ENCODE data around the gene CNOT4. TPM values are rescaled to one million over a fixed set of nuclear protein-coding genes. Genes with fewer than 3 reads are reported as not detected.
"Not testable (repeated sequence)": the region's sequence is repeated elsewhere in the genome, so short reads cannot be mapped to it uniquely, and the experiment has no call there.

Gene CNOT4
- total RNA-seq, 2 donors from 2014 or later: 21.7 to 25.4 TPM

DNA sequence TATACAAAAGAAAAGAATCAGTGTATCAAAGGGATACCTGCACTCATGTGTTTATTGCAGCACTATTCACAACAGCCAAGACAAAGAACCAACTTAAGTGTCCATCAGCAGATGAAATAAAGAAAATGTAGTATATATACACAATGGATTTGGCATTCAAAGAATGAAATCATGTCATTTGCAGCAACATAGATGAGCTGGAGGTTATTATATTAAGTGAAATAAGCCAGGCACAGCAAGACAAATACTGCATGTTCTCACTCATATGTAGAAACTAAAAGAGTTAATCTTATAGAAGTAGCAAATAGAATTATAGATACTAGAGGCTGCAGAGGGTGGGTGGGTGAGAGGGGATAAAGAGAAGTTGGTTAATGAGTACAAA, 28.3 kb downstream of the CNOT4 start:
- Mint-ChIP-seq H3K36me3 (no peaks in the 10 kb centered on the region), H3K27ac (no peak overlapping the region), H3K9me3 (no peaks in the 10 kb centered on the region)
- DNase-seq (ENCODE audit: low spot score in 2 of 2) (no peak), ATAC-seq (no peak)

DNA sequence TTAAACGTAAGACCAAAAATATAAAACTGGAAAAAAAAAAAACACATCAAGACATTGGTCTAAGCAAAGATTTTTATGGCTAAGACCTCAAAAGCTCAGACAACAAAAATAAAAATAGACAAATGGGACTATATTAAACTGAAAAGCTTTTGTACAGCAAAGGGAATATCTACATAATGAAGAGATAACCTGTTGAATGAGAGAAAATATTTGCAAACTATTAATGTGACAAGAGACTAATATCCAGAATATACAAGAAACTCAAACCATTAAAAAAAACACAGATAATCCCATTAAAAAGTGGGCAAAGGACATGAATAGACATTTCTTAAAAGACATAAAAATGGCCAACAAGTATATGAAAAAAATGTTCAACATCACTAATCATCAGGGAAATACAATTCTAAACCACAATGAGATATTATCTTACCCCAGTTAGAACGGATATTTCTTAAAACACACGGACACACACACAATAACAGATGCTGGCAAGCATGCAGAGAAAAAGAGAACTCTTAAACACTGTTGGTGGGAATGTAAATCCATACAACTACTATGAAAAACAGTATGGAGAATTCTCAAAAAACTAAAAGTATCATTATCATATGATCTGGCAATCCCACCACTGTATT, 28.8 kb downstream of the CNOT4 start:
- Mint-ChIP-seq H3K9me3 (no peaks in the 10 kb centered on the region), H3K36me3 (no peaks in the 10 kb centered on the region), H3K27ac (no peak overlapping the region)
- ATAC-seq: no peak
- DNase-seq (ENCODE audit: low spot score in 2 of 2): no peak

DNA sequence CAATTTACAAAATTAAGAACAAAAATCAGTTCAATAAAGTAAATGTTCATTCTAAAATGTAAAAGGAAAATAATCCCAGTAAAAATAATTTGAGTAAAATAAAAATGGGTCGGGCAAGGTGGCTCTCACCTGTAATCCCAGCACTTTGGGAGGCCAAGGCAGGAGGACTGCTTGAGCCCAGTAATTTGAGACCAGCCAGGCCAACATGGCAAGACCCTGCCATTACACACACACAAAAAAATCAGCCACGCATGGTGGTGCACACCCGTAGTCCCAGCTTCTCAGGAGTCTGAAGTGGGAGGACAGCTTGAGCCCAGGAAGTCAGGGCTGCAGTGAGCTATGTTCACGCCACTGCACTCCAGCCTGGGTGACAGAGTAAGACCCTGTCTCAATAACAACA, 34.4 kb downstream of the CNOT4 start:
- ATAC-seq: no peak
- Mint-ChIP-seq H3K9me3 (no peaks in the 10 kb centered on the region), H3K27ac (no peak overlapping the region), H3K36me3 (no peaks in the 10 kb centered on the region)
- no peak for DNase-seq (ENCODE audit: low spot score in 2 of 2)

DNA sequence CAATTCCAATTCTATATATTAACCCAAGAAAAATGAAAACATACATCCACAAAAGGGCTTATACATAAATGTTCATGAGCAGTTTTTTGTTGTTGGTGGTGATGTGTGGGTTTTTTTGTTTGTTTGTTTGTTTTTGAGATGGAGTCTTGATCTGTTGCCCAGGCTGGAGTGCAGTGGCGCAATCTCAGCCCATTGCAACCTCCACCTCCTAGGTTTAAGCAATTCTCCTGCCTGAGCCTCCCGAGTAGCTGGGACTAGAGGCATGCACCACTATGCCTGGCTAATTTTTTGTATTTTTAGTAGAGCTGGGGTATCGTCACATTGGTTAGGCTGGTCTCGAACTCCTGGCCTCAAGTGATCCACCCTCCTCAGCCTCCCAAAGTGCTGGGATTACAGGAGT, 40.2 kb downstream of the CNOT4 start:
- not testable (repeated sequence) for H3K36me3 Mint-ChIP-seq; DNase-seq (ENCODE audit: low spot score in 2 of 2); H3K9me3 Mint-ChIP-seq; ATAC-seq; H3K27ac Mint-ChIP-seq

DNA sequence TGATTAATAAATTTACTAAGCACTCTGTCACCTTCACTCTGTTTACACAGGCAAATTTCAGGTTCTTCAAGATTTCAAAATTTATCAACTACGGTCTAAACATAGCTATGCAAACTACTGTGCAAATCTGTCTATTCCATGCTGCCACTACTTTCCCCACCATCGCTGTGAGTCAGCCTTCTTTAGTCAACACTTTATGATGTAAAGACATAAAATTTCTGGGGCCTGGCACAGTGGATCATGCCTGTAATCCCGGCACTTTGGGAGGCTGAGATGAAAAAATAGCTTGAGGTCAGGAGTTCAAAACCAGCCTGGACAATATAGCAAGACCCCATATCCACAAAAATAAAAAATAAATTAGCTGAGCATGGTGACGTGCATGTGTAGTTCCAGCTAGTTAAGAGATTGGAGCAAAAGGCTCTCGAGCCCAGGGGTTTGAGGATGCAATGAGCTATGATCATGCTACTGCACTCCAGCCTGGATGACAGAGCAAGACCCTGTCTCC, 42.6 kb downstream of the CNOT4 start:
- H3K27ac Mint-ChIP-seq: no peak overlapping the region
- DNase-seq (ENCODE audit: low spot score in 2 of 2) (no peak), ATAC-seq (no peak)
- H3K9me3 Mint-ChIP-seq: no peaks in the 10 kb centered on the region
- H3K36me3 Mint-ChIP-seq: no peaks in the 10 kb centered on the region

DNA sequence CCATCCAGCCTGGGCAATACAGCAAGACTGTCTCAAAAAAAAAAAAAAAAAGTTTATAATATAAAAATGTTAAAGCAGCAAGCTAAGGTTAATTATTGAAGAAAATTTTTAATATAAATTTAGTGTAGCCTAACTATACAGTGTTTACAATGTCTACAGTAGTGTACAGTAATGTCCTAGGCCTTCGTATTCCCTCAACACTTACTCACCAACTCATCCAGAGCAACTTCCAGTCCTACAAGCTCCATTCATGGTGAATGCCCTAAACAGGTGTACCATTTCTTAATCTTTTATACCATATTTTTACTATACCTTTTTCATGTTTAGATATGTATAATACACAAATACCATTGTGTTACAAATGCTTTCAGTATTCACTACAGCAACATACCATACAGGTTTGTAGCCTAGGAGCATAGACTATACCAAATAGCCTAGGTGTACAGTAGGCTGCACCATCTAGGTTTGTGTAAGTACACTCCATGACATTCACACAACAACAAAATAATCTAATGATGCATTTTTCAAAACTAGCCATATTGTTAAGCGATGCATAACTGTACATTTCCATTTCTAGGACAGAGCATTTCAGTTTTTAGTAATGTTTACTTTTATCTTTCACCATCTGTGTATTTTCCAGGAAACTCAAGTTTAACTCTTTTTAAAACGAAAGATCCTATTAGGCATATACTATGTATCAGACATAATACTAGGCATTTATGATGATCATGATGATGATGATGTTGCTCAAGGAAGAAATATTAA, 43.3 kb downstream of the CNOT4 start:
- Mint-ChIP-seq H3K9me3 (no peaks in the 10 kb centered on the region), H3K27ac (no peak overlapping the region), H3K36me3 (no peaks in the 10 kb centered on the region)
- no peak for DNase-seq (ENCODE audit: low spot score in 2 of 2)
- ATAC-seq: no peak

DNA sequence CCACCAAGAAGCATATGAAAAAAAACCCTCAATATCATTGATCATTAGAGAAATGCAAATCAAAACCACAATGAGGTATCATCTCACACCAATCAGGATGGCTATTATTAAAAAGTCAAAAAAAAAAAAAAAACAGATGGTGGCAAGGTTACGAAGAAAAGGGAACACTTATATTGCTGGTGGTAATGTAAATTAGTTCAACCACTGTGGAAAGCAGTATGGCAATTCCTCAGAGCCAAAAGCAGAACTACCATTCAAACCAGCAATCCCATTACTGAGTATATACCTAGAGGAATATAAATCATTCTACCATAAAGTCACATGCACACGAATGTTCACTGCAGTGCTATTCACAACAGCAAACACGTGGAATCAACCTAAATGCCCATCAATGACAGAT, 46.0 kb downstream of the CNOT4 start:
- Mint-ChIP-seq H3K36me3 (peaks cover 0 to 7% of the 10 kb centered on the region in 2 donors), H3K9me3 (no peaks in the 10 kb centered on the region), H3K27ac (no peak overlapping the region)
- no peak for DNase-seq (ENCODE audit: low spot score in 2 of 2)
- ATAC-seq: no peak

DNA sequence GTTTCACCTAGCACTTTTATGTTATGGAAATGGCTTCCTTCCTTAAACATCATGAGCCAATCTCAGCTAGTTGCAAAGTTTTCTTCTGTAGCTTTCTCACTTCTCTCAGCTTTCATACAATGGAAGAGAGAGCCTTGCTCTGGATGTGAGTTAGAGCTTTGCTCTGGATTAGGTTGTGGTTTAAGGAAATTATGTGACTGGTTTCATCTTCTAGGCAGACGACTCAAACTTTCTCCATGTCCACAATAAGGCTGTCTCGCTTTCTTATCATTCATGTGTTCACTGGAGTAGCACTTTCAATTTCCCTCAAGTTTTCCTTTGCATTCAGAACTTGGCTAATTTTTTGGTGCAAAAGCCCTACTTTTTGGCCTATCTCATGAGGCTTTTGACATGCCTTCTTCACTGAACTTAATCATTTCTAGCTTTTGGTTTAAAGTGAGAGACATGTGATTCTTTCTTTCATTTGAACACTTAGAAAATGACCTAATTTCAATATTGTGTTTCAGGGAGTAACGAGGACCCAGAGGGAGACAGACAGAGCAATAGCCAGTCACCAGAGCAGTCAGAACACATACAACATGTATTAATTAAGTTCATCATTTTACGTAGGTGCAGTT, 49.8 kb downstream of the CNOT4 start:
- peak; percentile 66 to 89 for ATAC-seq
- Mint-ChIP-seq H3K27ac (peak overlapping the region; percentile 50 to 67), H3K9me3 (no peaks in the 10 kb centered on the region), H3K36me3 (peaks cover 0 to 12% of the 10 kb centered on the region in 2 donors)
- DNase-seq (ENCODE audit: low spot score in 2 of 2): no peak

DNA sequence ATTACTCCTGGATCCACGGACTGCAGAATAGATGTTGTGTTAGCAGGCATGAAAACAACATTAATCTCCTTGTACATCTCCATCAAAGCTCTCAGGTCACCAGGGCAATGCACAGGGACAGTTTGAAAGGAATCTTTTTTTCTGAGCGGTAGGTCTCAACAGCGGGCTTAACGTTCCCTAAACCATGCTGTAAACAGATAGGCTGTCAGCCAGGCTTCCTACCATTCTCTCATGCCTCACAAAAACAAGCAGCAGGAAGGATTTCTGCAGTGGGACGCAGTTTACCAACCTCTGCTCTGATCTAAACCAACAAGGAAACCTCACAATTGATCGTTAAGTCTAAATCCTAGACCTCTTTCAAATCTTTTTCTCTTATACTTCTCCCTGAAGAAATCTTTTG, 50.8 kb downstream of the CNOT4 start:
- H3K9me3 Mint-ChIP-seq: no peaks in the 10 kb centered on the region
- no peak overlapping the region for H3K27ac Mint-ChIP-seq
- H3K36me3 Mint-ChIP-seq: peaks cover 0 to 12% of the 10 kb centered on the region in 2 donors
- ATAC-seq (no peak), DNase-seq (ENCODE audit: low spot score in 2 of 2) (no peak)

DNA sequence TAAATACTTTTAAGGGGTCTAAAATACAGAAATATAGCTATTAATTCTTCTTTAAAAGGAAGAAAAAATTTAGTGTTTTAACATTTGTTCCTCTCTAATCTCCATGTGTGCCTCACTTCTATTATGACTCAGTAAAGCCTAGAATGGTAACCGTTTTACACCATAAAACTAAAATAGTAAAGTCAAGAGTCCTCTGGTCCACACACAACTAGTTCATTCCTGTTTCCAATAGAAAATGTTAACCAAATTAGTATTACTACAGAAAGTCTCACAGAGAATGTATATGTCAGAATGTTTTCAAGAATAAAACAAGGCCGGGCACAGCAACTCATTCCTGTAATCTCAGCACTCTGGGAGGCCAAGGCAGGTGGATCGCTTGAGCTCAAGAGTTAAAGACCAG, 55.8 kb downstream of the CNOT4 start:
- Mint-ChIP-seq H3K27ac (no peak overlapping the region), H3K9me3 (no peaks in the 10 kb centered on the region), H3K36me3 (peaks cover 0 to 7% of the 10 kb centered on the region in 2 donors)
- DNase-seq (ENCODE audit: low spot score in 2 of 2) (no peak), ATAC-seq (peak; percentile 68 to 97)

DNA sequence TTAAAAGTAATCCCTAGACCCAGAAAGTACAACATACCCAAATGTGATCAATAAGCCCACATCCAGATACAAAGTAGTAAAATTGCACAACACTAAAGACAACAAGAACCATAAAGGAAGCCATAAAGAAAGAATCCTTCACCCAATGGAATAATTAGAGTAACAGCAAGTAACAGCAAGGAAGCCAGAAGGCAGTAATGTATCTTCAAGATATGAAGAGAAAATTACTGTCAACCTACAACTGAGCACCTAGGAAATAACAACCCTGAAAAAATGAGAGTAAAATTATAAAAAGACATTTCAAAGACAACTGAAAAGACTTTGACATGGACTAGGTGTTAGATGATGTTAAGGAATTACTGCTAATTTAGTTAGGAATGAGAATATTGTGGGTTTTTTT, 60.5 kb downstream of the CNOT4 start:
- no peak for DNase-seq (ENCODE audit: low spot score in 2 of 2)
- Mint-ChIP-seq H3K36me3 (no peaks in the 10 kb centered on the region), H3K27ac (no peak overlapping the region), H3K9me3 (no peaks in the 10 kb centered on the region)
- no peak for ATAC-seq

DNA sequence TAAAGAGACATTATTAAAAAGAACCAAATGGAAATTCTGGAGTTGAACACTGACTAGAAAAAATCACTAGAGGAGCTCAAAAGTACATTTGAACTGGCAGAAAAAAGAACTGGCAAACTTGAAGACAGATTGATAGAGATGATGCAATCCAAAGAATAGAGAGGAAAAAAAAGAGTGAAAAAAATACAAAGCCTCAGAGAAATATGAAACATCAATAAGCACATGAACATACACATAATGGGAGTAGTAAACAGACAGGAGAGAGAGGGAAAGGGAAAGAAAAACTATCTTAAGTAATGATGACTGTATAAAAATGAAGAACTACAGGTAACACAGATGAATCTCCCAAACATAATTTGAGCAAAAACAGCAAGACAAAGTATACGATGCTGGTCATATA, 61.1 kb downstream of the CNOT4 start:
- no peak for ATAC-seq
- Mint-ChIP-seq H3K36me3 (peaks cover 0 to under 1% of the 10 kb centered on the region in 2 donors), H3K27ac (no peak overlapping the region), H3K9me3 (no peaks in the 10 kb centered on the region)
- DNase-seq (ENCODE audit: low spot score in 2 of 2): no peak

DNA sequence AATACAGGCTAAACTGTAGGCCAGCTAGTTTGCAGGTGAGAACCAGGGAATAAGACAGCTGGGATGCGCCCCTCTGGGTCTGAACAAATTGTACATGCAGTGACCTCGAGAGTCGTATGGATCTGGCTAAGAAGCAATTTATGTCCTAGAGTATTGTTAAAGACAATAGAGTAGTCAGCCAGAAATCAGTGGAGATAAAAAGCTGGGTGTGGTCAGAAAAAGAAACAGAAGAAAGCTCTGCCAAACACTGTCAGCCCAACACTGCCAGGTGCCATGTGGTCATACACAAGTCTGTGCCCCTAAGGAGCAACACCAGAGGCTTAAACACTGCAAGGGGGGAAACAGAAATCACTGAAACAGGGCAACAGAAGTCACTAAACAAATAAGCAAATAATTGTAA, 62.2 kb downstream of the CNOT4 start:
- ATAC-seq (no peak), DNase-seq (ENCODE audit: low spot score in 2 of 2) (no peak)
- Mint-ChIP-seq H3K9me3 (no peaks in the 10 kb centered on the region), H3K27ac (peak overlapping the region in 1 of 2 donors; percentile 55), H3K36me3 (peaks cover 0 to 7% of the 10 kb centered on the region in 2 donors)

DNA sequence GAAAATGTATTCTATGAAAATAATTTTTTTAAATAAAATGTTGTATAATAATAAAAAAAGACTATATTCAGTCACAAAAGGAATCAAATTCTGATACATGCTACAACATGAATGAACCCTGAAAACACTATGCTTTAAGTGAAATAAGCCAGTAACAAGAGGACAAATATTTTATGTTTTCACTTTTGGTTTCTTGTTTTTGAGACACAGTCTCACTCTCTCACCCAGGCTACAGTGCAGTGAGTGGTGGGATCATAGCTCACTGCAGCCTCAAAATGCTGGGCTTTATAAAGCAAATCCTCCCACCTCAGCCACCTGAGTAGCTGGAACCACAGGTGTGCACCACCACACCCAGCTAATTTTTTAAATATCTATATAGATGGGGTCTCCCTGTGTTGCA, 64.2 kb downstream of the CNOT4 start:
- Mint-ChIP-seq H3K9me3 (no peaks in the 10 kb centered on the region), H3K36me3 (peaks cover 0 to 7% of the 10 kb centered on the region in 2 donors), H3K27ac (no peak overlapping the region)
- ATAC-seq (no peak), DNase-seq (ENCODE audit: low spot score in 2 of 2) (no peak)

DNA sequence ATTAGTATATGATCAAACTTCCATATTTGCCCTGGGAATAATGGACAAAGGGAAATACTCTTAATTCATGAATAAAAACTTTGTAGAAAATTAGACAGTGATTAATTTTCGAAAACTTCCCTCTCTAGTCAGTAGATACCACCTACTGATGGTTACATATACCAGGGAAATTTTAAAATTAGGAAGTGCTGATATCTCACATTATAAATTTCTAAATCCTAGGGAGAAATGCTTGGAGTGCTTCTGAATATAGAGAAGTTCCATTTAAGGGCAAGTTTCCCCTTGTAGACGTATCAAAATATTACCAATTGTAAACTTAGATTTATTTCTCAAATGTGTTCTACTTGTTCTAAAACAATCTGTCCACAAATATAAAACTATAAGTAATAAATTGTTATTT, 64.6 kb downstream of the CNOT4 start:
- DNase-seq (ENCODE audit: low spot score in 2 of 2); H3K27ac Mint-ChIP-seq; H3K36me3 Mint-ChIP-seq; ATAC-seq; H3K9me3 Mint-ChIP-seq: not testable (repeated sequence)

DNA sequence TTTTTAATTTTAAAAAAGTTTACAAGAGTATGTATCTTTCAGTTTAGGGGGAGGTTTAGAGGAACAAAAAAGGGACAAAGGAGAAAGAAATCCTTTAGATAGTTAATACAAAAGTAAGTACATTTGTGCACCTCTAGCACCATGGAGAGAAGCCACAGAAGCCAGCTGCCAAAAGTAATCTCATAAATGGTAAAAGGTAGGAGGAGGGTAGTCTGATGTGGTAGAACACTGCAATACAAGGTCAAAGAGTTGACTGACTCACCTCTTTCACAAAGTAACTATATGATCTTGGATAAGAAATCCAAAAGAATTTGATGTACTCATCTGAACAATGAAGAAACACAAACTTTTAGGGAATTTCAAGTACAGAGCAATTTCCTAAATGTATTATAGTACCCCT, 68.1 kb downstream of the CNOT4 start:
- ATAC-seq (peak; percentile 67 to 84), DNase-seq (ENCODE audit: low spot score in 2 of 2) (no peak)
- H3K9me3 Mint-ChIP-seq: no peaks in the 10 kb centered on the region
- H3K27ac Mint-ChIP-seq: no peak overlapping the region
- peaks cover 13 to 18% of the 10 kb centered on the region in 2 donors for H3K36me3 Mint-ChIP-seq

DNA sequence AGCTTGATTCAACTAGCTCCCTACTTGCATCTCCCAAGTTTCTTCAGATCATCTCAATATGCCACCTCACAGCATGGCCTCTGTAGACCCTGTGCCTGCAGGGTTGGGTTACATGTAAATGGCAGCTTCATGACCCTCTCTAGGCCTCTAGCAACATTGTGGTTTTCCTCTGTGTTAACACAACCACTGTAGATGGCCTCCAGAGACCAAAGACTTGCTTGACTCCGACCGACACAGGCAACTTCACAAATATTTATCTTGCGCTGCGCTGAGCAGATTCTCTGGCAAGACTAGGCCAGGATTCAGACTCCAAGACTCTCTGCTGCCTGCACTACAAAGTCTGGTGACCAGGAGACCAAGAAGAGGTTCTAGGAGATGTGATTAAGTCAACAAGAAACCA, 75.9 kb downstream of the CNOT4 start:
- Mint-ChIP-seq H3K36me3 (peaks cover 21 to 43% of the 10 kb centered on the region in 2 donors), H3K27ac (no peak overlapping the region), H3K9me3 (peaks cover 0 to 4% of the 10 kb centered on the region in 2 donors)
- DNase-seq (ENCODE audit: low spot score in 2 of 2): no peak
- ATAC-seq: no peak

Data from activated naive CD4-positive, alpha-beta T cell treated with anti-CD3 and anti-CD28 coated beads, Interleukin-2, amount 50 U/mL, for 72 hours (primary cell).